ENCODE data around the gene CASP3. TPM values are rescaled to one million over a fixed set of nuclear protein-coding genes. Genes with fewer than 3 reads are reported as not detected.

CASP3 gene
- total and polyA plus RNA-seq, 9 of the 15 experiments (the other 6 are each of a cell fraction or from before 2014, with no cell fraction given), result 17.6 to 40.1 (median 31.8) TPM

DNA sequence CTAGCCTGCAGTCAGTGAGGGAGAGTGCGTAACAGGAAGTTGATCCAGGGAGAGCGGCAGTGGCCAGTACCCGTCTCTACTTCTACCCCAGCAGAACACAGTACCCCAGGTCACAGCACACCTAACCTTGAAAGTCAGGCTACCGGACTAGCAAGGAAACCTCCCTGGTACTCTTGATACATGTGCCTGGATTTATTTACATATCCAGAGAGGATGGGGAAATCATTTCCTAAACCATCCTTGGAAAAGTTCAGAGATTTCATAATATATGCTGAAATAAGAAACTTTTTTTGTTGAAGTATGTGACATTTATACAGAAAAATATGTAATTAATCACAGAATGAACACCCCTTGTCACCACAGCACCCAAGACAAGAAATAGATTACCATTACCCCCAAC, 24.8 kb upstream of the CASP3 start:
- Histone ChIP-seq H3K4me1 (replicated peaks in 1 of 2; ENCODE audit: control insufficient read depth in 2 of 2, insufficient read depth in 2 of 2, low read length in 2 of 2) (no peaks in the 10 kb centered on the region; a peak in 1 of 5 replicates), H3K79me2 (ENCODE audit: control insufficient read depth, insufficient read depth, low read length) (no peaks in the 10 kb centered on the region), H3K36me3 (ENCODE audit: control insufficient read depth, insufficient read depth, low read length) (peaks cover 22% of the 10 kb centered on the region; the same call in 2 of the 3 replicates), H3K9me3 (replicated peaks; ENCODE audit: control insufficient read depth, insufficient read depth, low read depth, low read length) (no peaks in the 10 kb centered on the region), H3K4me3 (no peak overlapping the region), H3K9me1 (ENCODE audit: control insufficient read depth, insufficient read depth, low read length) (no peaks in the 10 kb centered on the region), H2AFZ (ENCODE audit: low read depth, low read length) (no peak overlapping the region), H3K27ac (ENCODE audit: extremely low read depth, low read depth, low read length) (no peak overlapping the region; the same call in 2 of the 3 replicates), H4K20me1 (replicated peaks; ENCODE audit: control insufficient read depth, insufficient read depth, low read length) (no peaks in the 10 kb centered on the region), H3K4me2 (ENCODE audit: insufficient read depth, low read length) (no peak overlapping the region), H3K9ac (ENCODE audit: insufficient read depth in 1 of 2, low read depth in 2 of 2, low read length in 2 of 2) (no peak overlapping the region), H3K27me3 (ENCODE audit: control insufficient read depth in 2 of 2, insufficient read depth in 2 of 2, low read length in 2 of 2) (no peaks in the 10 kb centered on the region)
- DNase-seq (ENCODE audit: extremely low read depth in 1 of 4, low spot score in 3 of 4), result no peak
- ChIA-PET POLR2A (no interaction called here), CTCF (ENCODE audit: low intra/inter-chr PET ratio) (no interaction called here)
- in situ Hi-C loops (cut with MboI), result no loop called here
- no TSS peak for BruUV-seq (replicated peaks)
- WGBS (ENCODE audit: insufficient coverage, low coverage, missing lambda C conversion rate), result 95% methylated on average over 4 of the region's 4 CpGs
- ATAC-seq, result no peak
- intact Hi-C loops (cut with micrococcal nuclease), result no loop called here
- FAIRE-seq, result no peak
- TF ChIP-seq GTF2A2 (tag; IDR thresholded peaks at IDR 0.05), result no peak
- TF ChIP-seq TSHZ1 (CRISPR knock-in tag; IDR thresholded peaks at IDR 0.05), result no peak
- TF ChIP-seq, protein P1, sequence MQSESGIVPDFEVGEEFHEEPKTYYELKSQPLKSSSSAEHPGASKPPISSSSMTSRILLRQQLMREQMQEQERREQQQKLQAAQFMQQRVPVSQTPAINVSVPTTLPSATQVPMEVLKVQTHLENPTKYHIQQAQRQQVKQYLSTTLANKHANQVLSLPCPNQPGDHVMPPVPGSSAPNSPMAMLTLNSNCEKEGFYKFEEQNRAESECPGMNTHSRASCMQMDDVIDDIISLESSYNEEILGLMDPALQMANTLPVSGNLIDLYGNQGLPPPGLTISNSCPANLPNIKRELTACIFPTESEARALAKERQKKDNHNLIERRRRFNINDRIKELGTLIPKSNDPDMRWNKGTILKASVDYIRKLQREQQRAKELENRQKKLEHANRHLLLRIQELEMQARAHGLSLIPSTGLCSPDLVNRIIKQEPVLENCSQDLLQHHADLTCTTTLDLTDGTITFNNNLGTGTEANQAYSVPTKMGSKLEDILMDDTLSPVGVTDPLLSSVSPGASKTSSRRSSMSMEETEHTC (IDR thresholded peaks at IDR 0.05), result no peak
- TF ChIP-seq RFX7 (CRISPR knock-in tag; IDR thresholded peaks at IDR 0.05), result no peak
- no peak for TF ChIP-seq CTBP1 (IDR thresholded peaks at IDR 0.05; ENCODE audit: borderline replicate concordance)
- TF ChIP-seq ZNF407 (IDR thresholded peaks at IDR 0.05; ENCODE audit: low read depth), result no peak
- TF ChIP-seq CBX3 (IDR thresholded peaks at IDR 0.05; ENCODE audit: borderline replicate concordance in 1 of 2, low read length in 2 of 2), result no peak
- TF ChIP-seq ATF2 (CRISPR knock-in tag; IDR thresholded peaks at IDR 0.05), result no peak
